Omental fat pad (tissue), 4 donors: ENCODE results near the gene ASTE1. TPM values are rescaled to one million over a fixed set of nuclear protein-coding genes. Genes with fewer than 3 reads are reported as not detected.

Experiments
- ATAC-seq: fragments of 150-250 bp; one replicate; pipeline ENCODE4 v1.9.1; 2016; ENCODE audit warnings: mild to moderate bottlenecking, moderate library complexity; ENCODE audit not compliant: low FRiP score
- DNase-seq: peaks from one replicate; pipeline ENCODE4 v3.0.0-alpha.2; 2019; ENCODE audit warnings: low spot score
- total RNA-seq, 4 donors: library from RNA; depleted of rRNA; stranded (reverse); fragments of >200 nt; gene quantifications; one replicate each; pipeline ENCODE4 v1.1.0, GENCODE V29; 2016
- TF ChIP-seq, protein P1 (sequence below), 3 donors: fragments of 450-650 bp; IDR thresholded peaks; one replicate each; pipeline ENCODE4 v1.5.1; 2016 to 2017; ENCODE audit warnings: antibody characterized with exemption in 3 of 3, mild to moderate bottlenecking in 3 of 3, moderate library complexity in 2 of 3

The ASTE1 gene
- total RNA-seq, 4 donors from 2014 or later: 3.7 to 7.6 (median 5.7) TPM

DNA sequence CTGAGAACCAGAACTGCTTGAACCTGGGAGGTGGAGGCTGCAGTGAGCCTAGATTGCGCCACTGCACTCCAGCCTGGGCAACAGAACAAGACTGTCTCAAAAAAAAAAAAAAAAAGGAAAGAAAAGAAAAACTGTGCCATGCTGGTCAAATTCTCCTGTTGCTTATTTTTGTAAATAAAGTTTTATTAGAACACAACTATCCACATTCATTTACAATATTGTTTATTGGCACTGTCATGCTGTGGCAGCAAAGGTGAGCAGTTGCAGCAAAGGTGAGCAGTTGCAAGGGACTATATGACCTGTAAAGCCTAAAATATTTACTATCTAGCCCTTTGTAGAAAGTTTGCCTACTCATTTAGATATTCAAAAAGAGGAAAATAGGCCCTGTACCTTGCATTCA, 18.3 kb downstream of the ASTE1 start:
- ATAC-seq (no peak), DNase-seq (no peak)
- TF ChIP-seq, protein P1, sequence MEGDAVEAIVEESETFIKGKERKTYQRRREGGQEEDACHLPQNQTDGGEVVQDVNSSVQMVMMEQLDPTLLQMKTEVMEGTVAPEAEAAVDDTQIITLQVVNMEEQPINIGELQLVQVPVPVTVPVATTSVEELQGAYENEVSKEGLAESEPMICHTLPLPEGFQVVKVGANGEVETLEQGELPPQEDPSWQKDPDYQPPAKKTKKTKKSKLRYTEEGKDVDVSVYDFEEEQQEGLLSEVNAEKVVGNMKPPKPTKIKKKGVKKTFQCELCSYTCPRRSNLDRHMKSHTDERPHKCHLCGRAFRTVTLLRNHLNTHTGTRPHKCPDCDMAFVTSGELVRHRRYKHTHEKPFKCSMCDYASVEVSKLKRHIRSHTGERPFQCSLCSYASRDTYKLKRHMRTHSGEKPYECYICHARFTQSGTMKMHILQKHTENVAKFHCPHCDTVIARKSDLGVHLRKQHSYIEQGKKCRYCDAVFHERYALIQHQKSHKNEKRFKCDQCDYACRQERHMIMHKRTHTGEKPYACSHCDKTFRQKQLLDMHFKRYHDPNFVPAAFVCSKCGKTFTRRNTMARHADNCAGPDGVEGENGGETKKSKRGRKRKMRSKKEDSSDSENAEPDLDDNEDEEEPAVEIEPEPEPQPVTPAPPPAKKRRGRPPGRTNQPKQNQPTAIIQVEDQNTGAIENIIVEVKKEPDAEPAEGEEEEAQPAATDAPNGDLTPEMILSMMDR (IDR thresholded peaks at IDR 0.05): no peak

DNA sequence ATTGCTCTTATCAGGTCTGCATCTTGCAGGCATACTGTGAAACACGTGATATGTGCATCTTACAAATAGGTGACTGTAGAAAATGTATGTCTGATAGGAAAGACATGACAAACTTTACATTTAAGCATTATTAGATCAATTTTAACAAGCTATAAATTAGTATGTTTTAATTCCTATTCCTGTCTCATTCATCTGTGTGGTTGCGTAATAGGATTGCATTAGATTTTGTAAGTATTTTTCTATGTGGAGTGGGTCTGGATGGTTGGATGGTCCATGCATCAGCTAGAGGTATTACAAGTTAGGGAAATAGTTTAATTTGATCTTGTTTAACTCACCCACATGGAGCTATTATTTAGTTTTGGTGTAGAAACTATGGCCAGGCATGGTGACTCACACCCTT, 18.8 kb downstream of the ASTE1 start:
- DNase-seq (no peak), ATAC-seq (no peak)
- TF ChIP-seq, protein P1 (IDR thresholded peaks at IDR 0.05): no peak

DNA sequence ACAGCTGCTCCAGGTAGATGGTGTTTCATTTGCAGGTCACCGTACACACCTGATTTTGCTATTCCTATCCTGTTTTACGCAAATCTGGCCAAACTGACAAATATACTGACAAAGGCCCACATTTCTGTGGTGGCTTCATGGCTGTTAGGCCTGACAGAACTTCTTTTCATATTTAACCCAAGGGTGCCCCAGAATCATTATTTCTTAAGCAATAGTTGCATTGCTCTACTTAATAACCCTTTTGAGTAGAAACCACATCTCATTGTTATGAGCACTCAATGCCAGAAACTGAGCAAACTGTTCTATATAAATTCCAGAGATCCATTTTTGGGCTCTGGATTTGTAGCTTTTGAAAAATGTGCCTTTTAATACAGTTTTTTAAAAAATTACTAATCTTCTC, 19.4 kb downstream of the ASTE1 start:
- DNase-seq: no peak
- no peak for ATAC-seq
- TF ChIP-seq, protein P1 (IDR thresholded peaks at IDR 0.05): no peak

DNA sequence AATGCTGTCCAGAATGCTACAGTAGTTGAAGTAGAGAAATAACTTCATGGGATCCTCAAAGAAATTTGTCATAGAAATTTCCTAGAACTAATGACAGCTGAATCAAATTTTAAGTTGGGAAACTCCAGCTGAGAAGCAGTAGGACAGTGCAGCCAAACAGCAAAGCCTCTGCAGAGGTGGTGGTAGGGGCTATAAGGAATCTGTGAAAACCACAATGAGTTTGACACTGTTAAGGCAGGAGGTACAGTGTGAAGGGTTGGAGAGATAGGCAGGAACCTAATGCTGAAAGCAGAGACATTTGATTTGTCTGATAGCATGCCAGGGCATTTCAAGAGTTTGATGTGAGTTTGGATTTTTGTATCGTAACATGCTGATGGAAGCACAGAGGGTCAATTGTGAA, 22.0 kb downstream of the ASTE1 start:
- no peak for ATAC-seq
- TF ChIP-seq, protein P1 (IDR thresholded peaks at IDR 0.05): no peak
- no peak for DNase-seq

DNA sequence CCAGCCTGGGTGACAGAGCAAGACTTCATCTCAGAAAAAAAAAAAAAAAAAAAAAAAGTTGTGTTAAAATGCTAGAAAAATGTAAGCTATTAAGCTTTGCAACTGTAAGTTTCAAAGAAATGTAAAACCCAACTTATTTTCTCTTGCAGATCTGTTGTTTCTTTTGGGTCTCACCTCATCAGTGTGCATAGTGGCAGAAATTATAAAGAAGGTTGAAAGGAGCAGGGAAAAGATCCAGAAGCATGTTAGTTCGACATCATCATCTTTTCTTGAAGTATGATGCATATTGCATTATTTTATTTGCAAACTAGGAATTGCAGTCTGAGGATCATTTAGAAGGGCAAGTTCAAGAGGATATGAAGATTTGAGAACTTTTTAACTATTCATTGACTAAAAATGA, 25.6 kb downstream of the ASTE1 start:
- DNase-seq (no peak), ATAC-seq (no peak)
- TF ChIP-seq, protein P1 (IDR thresholded peaks at IDR 0.05): no peak

DNA sequence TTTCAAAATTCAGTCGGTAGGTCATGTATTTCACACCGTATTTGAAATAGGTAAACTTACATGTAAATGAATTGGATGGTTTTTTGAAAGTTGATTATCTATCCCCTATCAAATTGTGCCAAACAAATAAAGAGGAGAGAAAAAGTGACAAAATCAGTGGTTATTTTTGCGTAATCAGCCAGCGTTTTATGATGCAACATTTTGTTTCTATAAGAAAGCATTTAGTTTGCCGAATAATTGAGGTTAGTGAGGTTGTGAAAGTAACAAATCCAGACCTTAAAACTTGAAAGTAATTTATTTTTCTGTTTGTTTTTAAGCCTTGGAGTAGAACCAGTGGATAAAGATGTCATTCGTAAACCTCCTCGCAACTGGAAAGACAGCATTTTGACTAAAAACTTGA, 29.3 kb downstream of the ASTE1 start:
- DNase-seq (no peak), ATAC-seq (no peak)
- TF ChIP-seq, protein P1 (IDR thresholded peaks at IDR 0.05): no peak

DNA sequence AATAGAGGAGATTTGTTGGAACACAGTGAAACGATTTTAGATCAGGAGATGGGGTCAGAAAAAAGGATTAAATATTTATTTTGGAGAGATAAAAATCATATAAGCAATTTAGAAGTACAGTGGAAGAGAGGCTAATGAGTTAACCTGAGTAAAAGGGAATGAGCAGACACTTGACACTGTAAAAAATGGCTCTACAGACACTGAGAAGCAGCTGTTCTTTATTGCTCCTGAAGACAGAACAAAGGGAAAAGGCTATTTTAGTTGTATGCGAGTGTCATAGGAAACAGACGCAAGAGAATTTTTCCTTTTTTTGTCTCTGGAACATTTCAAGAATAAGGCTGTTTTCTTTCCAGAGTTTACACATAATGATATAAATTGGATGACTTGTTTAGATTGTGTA, 34.3 kb downstream of the ASTE1 start:
- DNase-seq: no peak
- no peak for ATAC-seq
- TF ChIP-seq, protein P1 (IDR thresholded peaks at IDR 0.05): no peak
